Urinary bladder (tissue), 4 donors: ENCODE measurements around the gene FAM20C. TPM values are rescaled to one million over a fixed set of nuclear protein-coding genes. Genes with fewer than 3 reads are reported as not detected.

Experiments
- DNase-seq: peaks from one replicate; pipeline ENCODE4 v3.0.0-alpha.2; 2015; ENCODE audit errors: extremely low spot score
- H3K27ac ChIP-seq: one replicate; pipeline ENCODE4 v1.5.1; 2013; ENCODE audit warnings: low read depth, mild to moderate bottlenecking, moderate library complexity
- H3K36me3 ChIP-seq: one replicate; pipeline ENCODE4 v1.6.1; 2013; ENCODE audit warnings: mild to moderate bottlenecking, moderate library complexity; ENCODE audit not compliant: insufficient read depth
- H3K4me1 ChIP-seq: one replicate; pipeline ENCODE4 v1.6.1; 2013; ENCODE audit warnings: mild to moderate bottlenecking, moderate library complexity; ENCODE audit not compliant: insufficient read depth
- H3K4me3 ChIP-seq: one replicate; pipeline ENCODE4 v1.5.1; 2013; ENCODE audit warnings: low read depth, low read length
- WGBS: extraction: QIAGEN DNeasy Blood & Tissue Kit; methylation state at CpG from one replicate; pipeline ENCODE4 v1.1.7; 2013; 5-methylcytosine and 5-hydroxymethylcytosine counted together
- polyA plus RNA-seq: library from polyadenylated mRNA; stranded (reverse); fragments of 200-250 nt; gene quantifications from one replicate; pipeline ENCODE4 v1.2.3, GENCODE V29; 2013
- total RNA-seq: library from RNA; depleted of rRNA; stranded (reverse); fragments of >200 nt; gene quantifications from one replicate; pipeline ENCODE4 v1.2.3, GENCODE V29; 2014
- donor health status: healthy with polysubstance abuse.
- donor health status: healthy.

FAM20C gene
- total and polyA plus RNA-seq, 2 donors: 13.3 to 86.5 TPM

GRCh38 chr7:303425-303824 is 111.1 kb downstream of the FAM20C start:
- no peak for DNase-seq
- H3K36me3 ChIP-seq: no peaks in the 10 kb centered on the region
- no peak overlapping the region for H3K4me3 ChIP-seq
- 88% methylated on average over 11 of the region's 11 CpGs for WGBS
- H3K27ac ChIP-seq: no peak overlapping the region
- no peaks in the 10 kb centered on the region for H3K4me1 ChIP-seq

- Histone ChIP-seq H3K27ac (no peak overlapping the region), H3K4me3 (no peak overlapping the region), H3K36me3 (no peaks in the 10 kb centered on the region), H3K4me1 (no peaks in the 10 kb centered on the region)
- no peak for DNase-seq
- WGBS: 86% methylated on average over 24 of the region's 24 CpGs
Measured at GRCh38 chr7:303884-304573, 111.7 kb downstream of the FAM20C start.

- DNase-seq: no peak
- H3K36me3 ChIP-seq: no peaks in the 10 kb centered on the region
- WGBS: 69% methylated on average over 19 of the region's 19 CpGs
Measured at GRCh38 chr7:304574-305409, 112.4 kb downstream of the FAM20C start.

GRCh38 chr7:305410-306151 is 113.2 kb downstream of the FAM20C start:
- Histone ChIP-seq H3K4me1 (no peaks in the 10 kb centered on the region), H3K27ac (no peak overlapping the region), H3K4me3 (no peak overlapping the region), H3K36me3 (no peaks in the 10 kb centered on the region)
- DNase-seq: no peak
- WGBS: 85% methylated on average over 35 of the region's 35 CpGs

More at GRCh38 chr7:304574-305409, 112.4 kb downstream of the FAM20C start:
- Histone ChIP-seq H3K4me1 (no peaks in the 10 kb centered on the region), H3K4me3 (no peak overlapping the region), H3K27ac (no peak overlapping the region)

GRCh38 chr7:307970-308369 is 115.6 kb downstream of the FAM20C start:
- 53% methylated on average over 3 of the region's 3 CpGs for WGBS
- no peak for DNase-seq
- H3K4me3 ChIP-seq: no peak overlapping the region
- no peak overlapping the region for H3K27ac ChIP-seq
- no peaks in the 10 kb centered on the region for H3K4me1 ChIP-seq
- H3K36me3 ChIP-seq: no peaks in the 10 kb centered on the region

GRCh38 chr7:309586-310228 is 117.3 kb downstream of the FAM20C start:
- Histone ChIP-seq H3K27ac (no peak overlapping the region), H3K36me3 (no peaks in the 10 kb centered on the region), H3K4me1 (no peaks in the 10 kb centered on the region), H3K4me3 (no peak overlapping the region)
- no peak for DNase-seq
- 91% methylated on average over 19 of the region's 19 CpGs for WGBS

Other genes with a start within 250 kb of the FAM20C start
- not detected for gene FOXL3, start 97.6 kb downstream of the FAM20C start, total RNA-seq
- not detected for gene FOXL3, start 97.6 kb downstream of the FAM20C start, polyA plus RNA-seq